ENCODE measurements around the gene CDH4.

DNA sequence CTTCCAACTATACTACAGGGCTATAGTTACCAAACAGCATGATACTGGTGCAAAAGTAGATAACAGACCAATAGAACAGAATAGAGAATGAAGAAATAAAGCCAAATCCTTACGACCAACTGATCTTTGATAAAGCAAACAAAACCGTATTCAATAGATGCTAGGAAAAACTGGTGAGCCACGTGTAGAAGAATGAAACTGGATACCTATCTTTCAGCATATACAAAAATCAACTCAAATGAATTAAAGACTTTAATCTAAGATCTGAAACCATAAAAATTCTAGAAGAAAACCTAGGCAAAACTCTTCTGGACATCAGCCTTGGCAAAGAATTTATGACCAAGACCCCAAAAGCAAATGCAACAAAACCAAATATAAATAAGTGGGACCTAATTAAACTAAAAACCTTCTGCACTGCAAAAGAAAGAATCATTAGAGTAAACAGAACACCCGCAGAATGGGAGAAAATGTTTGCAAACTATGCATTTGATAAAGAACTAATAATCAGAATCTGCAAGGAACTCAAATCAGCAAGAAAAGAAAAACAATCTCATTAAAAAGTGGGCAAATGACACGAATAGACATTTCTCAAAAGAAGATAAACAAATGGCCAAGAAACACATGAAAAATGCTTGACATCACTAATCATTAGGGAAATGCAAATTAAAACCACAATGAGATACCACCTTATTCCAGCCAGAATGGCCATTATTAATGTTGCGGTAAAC is 703.8 kb downstream of the CDH4 start:
- TF ChIP-seq CTCF (IDR thresholded peaks at IDR 0.05) (no peak), EZH2 (IDR thresholded peaks at IDR 0.05; ENCODE audit: borderline replicate concordance, insufficient read depth, low read depth, low read length, poor library complexity, severe bottlenecking) (no peak)

Measured in B cell (primary cell).